HL-60/S4 treated with phorbol 12-myristate 13-acetate at 8.2 ng/mL for 4 days and 3 days (cell line): ENCODE measurements around the gene YPEL3.

ENCODE experiments used
- in situ Hi-C: fragments of 300-500 bp; cut with MboI; formaldehyde crosslinking; loops from 2 replicates; pipeline ENCODE4 v1.15.0; 2022; ENCODE audit warnings: low sequenced_read_pairs

Gene YPEL3

GRCh38 chr16:30053376-30054015 lies 42.5 kb downstream of the YPEL3 start:
- in situ Hi-C loops = no loop called here

DNA sequence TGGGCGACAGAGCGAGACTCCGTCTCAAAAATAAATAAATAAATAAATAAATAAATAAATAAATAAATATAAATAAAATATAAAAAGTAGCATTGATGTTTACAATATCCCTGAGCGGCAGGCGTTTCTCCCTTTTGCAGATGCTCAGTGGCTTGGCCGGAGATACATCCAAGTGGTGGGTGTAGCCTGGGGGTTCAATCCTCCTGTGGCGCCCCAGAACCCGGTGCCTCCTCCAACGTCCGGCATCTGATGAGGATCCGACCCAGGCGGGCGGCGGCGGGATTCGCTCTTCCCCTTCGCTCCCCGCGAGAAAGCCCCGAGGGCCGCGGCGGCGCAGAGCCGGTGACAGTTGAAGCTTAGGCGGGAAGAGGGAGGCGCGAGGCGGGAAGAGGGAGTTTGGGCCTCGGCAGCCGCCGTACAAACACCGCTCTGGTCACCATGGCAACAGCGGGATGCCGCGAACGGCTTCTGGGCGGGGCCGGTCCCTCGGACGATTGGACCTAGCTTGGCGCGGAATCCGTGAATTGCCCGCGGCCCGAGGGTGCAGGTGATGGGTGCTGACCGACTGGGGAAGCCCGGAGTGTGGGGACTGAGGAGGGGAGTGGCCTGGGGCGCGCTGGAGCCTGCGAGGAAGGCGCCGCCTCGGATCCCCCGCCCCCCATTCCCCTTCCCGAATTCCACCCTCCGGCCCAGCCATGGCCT lies 43.2 kb downstream of the YPEL3 start:
- in situ Hi-C loops = no loop called here

- in situ Hi-C loops = no loop called here
Observed at GRCh38 chr16:30051518-30051917, 44.5 kb downstream of the YPEL3 start.

DNA sequence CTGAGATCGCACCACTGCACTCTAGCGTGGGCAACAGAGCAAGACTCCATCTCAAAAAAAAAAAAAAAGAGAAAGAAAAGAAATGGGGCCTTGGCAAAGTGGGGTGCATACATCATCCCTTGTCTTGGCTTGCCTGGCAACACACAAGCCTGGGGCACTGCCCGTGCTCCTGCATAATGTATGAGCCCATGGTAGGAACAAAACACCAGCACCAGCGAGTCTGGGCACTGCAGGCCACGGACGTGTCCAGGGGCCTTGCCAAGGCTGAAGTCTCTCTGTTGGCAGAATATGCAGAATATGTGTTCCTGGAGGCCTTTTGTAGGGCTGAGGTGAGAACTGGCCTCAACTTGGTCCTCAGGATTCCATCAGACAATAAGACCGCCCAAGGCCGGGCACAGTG lies 46.1 kb downstream of the YPEL3 start:
- in situ Hi-C loops = loop anchor here (25.0 kb wide), 1 partner anchor 363 kb away; the partner anchor contains the start of gene QPRT

DNA sequence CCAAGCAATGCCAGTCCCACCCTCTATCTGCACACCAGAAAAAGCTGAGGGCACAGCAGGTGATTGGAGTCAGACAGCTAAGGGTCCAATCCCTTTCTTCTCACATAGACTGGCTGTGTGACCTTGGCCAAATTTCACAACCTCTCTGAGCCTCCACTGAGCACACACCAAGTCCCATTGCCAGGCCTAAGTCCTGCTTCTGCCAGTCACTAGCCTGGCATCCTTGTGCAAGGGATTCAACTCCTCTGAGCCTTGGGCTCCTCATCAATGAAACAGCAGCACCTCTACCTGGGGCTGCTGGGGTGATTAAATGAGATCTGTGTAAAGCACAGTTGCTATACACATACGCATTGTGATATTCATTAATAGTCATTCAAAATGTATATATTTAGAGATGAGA lies 49.4 kb downstream of the YPEL3 start:
- in situ Hi-C loops = loop anchor here (25.0 kb wide), 1 partner anchor 359 kb away; the partner anchor contains the start of gene QPRT

DNA sequence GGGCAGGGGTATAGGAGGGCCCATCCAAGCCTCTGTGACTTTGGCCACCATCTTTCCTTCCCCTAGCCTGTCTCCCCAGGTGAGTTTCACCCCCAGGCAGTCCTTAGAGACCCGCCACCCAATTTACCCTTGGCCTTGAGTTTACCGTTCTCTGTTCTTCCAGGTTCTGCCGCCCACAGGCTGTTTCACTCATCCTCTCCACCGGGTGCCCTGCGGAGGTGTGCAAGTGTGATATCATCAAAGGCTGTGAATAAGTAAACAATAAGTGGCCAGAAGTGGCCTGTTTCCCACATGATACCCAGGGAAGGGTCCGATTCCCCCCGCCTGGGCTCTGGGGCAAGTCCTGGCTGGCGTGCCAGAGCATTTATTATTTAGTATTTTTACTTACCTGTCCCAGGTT lies 49.8 kb downstream of the YPEL3 start:
- in situ Hi-C loops = loop anchor here (25.0 kb wide), 1 partner anchor 359 kb away; the partner anchor contains the start of gene QPRT
